Activated CD8-positive, alpha-beta T cell treated with anti-CD3 and anti-CD28 coated beads for 36 hours (primary cell): ENCODE results near the gene IFRD2. TPM values are rescaled to one million over a fixed set of nuclear protein-coding genes. Genes with fewer than 3 reads are reported as not detected.
A peak's percentile ranks its signal among the peaks of the same experiment; 100 is the strongest.

Source experiments
- ATAC-seq: fragments of 200-7000 bp; cut with Tn5 transposase; one replicate; pipeline ENCODE4 v1.10.0; 2021; ENCODE audit warnings: mild to moderate bottlenecking, moderate library complexity
- CTCF ChIA-PET: fragments of 350-600 bp; sonication (Branson Sonifier 250); formaldehyde crosslinking; loops from one replicate; lab custom pipeline; 2021; ENCODE audit warnings: antibody characterized with exemption; lab: Charles Lee
- POLR2A ChIA-PET: fragments of 350-600 bp; sonication (Branson Sonifier 250); formaldehyde crosslinking; loops from one replicate; lab custom pipeline; 2021; ENCODE audit warnings: antibody characterized with exemption; lab: Charles Lee
- DNase-seq: peaks from one replicate; pipeline ENCODE4 v3.0.0-alpha.2; 2020
- H3K27ac Mint-ChIP-seq: one replicate; pipeline ENCODE4 v1.8.0; 2021; ENCODE audit warnings: mild to moderate bottlenecking, mixed read lengths
- H3K27me3 Mint-ChIP-seq: one replicate; pipeline ENCODE4 v1.8.0; 2021; ENCODE audit warnings: mixed read lengths
- H3K36me3 Mint-ChIP-seq: one replicate; pipeline ENCODE4 v1.8.0; 2021; ENCODE audit warnings: low read depth, mixed read lengths
- H3K4me1 Mint-ChIP-seq: one replicate; pipeline ENCODE4 v1.8.0; 2021; ENCODE audit warnings: low read depth, mixed read lengths
- H3K4me3 Mint-ChIP-seq: one replicate; pipeline ENCODE4 v1.8.0; 2021; ENCODE audit warnings: mild to moderate bottlenecking, moderate library complexity, mixed read lengths
- H3K9me3 Mint-ChIP-seq: one replicate; pipeline ENCODE4 v1.8.0; 2021; ENCODE audit warnings: mixed read lengths
- intact Hi-C: fragments of 100-400 bp; cut with micrococcal nuclease; formaldehyde crosslinking; loops from one replicate; pipeline ENCODE4 v1.10.0; 2022
- total RNA-seq, 2 experiments: library from RNA; stranded (reverse); gene quantifications; one replicate each; pipeline ENCODE4 v1.2.3, GENCODE V29; 2021
- TF ChIP-seq, protein P1 (sequence below): fragments of 200-600 bp; IDR thresholded peaks from one replicate; pipeline ENCODE4 v1.8.0; 2022; ENCODE audit warnings: antibody characterized with exemption, mild to moderate bottlenecking

Gene IFRD2
- total RNA-seq, 2 experiments from 2014 or later, result 132 to 133 TPM

DNA sequence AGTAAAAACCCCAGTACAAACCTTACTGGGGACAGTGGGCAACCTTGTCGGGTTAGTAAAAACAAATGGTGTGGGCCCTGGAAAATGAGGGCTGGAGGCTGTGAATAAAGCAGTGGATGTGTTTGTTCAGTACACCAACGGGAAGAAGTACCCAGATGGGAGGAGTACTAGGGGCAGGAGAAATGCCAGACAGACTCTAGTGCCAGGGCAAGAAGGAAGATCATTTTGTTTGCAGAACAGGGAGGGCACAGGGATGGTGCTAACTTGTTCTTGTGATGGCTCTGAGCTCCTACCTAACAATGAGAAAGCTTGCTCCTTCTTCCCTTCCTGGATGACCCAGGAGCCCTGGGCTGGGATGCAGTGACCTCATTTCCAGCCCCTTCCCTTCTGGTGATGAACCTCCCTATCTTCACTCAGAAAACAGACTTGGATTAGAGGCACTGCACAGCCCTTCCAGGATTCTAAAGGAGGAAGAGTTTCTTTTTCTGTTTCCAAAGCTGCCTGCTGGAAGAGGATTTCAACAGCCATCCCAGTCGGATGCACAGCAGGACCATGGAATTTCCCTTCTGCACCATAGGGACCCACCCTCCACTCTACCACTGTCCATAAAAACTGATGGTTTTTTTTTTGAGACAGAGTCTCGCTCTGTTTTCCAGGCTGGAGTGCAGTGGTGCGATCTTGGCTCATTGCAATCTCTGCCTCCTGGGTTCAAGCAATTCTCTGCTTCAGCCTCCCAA is 42.3 kb upstream of the IFRD2 start:
- no peaks in the 10 kb centered on the region for H3K9me3 Mint-ChIP-seq
- DNase-seq, result no peak
- peaks cover 36% of the 10 kb centered on the region for H3K4me1 Mint-ChIP-seq
- POLR2A ChIA-PET, result interaction anchor here (0.6 to 12.3 kb wide), 5 partner anchors 14 to 67 kb away, joined by 3 to 137 read pairs (median 4); partner anchors contain the start of genes CYB561D2, HYAL2, HYAL3 and NAA80
- H3K27me3 Mint-ChIP-seq, result no peaks in the 10 kb centered on the region
- peaks cover 80% of the 10 kb centered on the region for H3K36me3 Mint-ChIP-seq
- ATAC-seq, result no peak
- intact Hi-C loops, result no loop called here
- H3K4me3 Mint-ChIP-seq, result peak overlapping the region; percentile 88
- peak overlapping the region; percentile 91 for H3K27ac Mint-ChIP-seq
- TF ChIP-seq, protein P1, sequence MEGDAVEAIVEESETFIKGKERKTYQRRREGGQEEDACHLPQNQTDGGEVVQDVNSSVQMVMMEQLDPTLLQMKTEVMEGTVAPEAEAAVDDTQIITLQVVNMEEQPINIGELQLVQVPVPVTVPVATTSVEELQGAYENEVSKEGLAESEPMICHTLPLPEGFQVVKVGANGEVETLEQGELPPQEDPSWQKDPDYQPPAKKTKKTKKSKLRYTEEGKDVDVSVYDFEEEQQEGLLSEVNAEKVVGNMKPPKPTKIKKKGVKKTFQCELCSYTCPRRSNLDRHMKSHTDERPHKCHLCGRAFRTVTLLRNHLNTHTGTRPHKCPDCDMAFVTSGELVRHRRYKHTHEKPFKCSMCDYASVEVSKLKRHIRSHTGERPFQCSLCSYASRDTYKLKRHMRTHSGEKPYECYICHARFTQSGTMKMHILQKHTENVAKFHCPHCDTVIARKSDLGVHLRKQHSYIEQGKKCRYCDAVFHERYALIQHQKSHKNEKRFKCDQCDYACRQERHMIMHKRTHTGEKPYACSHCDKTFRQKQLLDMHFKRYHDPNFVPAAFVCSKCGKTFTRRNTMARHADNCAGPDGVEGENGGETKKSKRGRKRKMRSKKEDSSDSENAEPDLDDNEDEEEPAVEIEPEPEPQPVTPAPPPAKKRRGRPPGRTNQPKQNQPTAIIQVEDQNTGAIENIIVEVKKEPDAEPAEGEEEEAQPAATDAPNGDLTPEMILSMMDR, result no peak
- CTCF ChIA-PET, result interaction anchor here (1.4 to 6.1 kb wide), 3 partner anchors 11 to 109 kb away, joined by 3 to 40 read pairs (median 8); partner anchors contain the start of gene HYAL2

DNA sequence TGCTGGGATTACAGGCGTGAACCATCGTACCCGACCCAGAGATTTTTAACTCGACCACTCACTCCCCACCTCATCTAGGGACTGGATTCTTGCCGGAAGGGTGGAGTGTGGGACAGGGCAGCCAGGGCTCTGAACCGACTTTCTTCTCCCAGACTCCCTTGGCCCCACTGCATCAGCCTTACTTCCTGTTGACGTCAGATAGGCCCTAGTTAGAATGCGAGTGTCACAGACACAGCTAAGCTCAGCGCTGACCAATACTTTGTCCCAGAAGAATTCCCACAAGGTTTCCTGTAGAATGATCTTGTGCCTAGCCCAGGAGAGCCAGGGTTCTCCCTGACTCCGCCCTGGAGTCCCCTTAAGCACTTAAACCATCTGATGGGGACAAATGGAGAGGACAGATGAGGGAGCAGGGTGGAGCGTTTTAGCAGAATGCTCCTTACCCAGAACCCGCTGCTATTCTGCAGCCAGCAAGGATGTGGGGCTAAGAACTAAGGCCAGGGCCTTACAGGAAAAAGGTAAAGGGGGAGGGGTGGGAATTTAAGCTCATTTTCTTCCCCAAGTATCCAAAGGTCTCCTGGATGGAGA is 41.6 kb upstream of the IFRD2 start:
- no peaks in the 10 kb centered on the region for H3K9me3 Mint-ChIP-seq
- POLR2A ChIA-PET, result interaction anchor here (0.7 to 12.3 kb wide), 3 partner anchors 14 to 35 kb away, joined by 3 to 137 read pairs (median 126); partner anchors contain the start of genes CYB561D2, HYAL2, HYAL3 and NAA80
- H3K27me3 Mint-ChIP-seq, result no peaks in the 10 kb centered on the region

DNA sequence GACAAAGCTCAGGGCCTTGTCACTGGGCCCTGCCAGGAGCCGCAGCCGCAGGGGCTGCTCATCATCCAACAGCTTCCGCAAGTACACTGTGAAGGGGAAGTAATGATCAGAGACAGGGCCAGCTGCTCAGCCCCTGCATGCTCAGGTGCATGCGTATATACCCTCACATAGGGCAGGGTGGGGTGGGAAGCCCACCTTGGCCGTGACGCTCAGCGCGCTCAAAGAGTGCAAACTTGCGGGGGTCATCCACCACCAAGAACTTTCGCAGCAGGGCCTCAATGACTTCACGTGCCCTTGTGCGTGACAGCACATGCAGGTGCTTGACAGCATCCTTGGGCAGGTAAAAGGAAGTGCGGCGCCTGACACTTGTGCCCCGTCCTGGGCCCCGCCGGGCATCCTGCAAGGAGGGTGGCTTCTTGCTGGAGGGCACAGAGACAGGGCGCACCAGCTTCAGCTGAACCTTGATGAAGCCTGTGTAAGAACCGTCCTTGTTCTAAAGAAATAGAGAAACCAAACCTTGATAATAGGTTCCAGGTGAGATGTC is 39.2 kb upstream of the IFRD2 start:
- no peak for ATAC-seq
- CTCF ChIA-PET, result no interaction called here
- no peak overlapping the region for H3K27ac Mint-ChIP-seq
- H3K36me3 Mint-ChIP-seq, result peaks cover 60% of the 10 kb centered on the region
- peaks cover 40% of the 10 kb centered on the region for H3K4me1 Mint-ChIP-seq
- no peak for DNase-seq
- TF ChIP-seq, protein P1, result no peak
- no peaks in the 10 kb centered on the region for H3K27me3 Mint-ChIP-seq
- POLR2A ChIA-PET, result interaction anchor here (0.6 to 10.9 kb wide), 5 partner anchors 9 to 257 kb away, joined by 3 to 126 read pairs (median 5); partner anchors contain the start of genes HYAL2, HYAL3, NAA80 and RASSF1
- no peaks in the 10 kb centered on the region for H3K9me3 Mint-ChIP-seq
- H3K4me3 Mint-ChIP-seq, result no peak overlapping the region
- intact Hi-C loops, result no loop called here

More for the DNA sequence above, 41.6 kb upstream of the IFRD2 start:
- peak overlapping the region; percentile 91 for H3K27ac Mint-ChIP-seq
- ATAC-seq (no peak), DNase-seq (no peak)
- H3K4me1 Mint-ChIP-seq, result peaks cover 32% of the 10 kb centered on the region
- TF ChIP-seq, protein P1, result no peak
- CTCF ChIA-PET, result interaction anchor here (1.4 to 6.1 kb wide), 3 partner anchors 10 to 108 kb away, joined by 3 to 40 read pairs (median 8); partner anchors contain the start of gene HYAL2
- H3K4me3 Mint-ChIP-seq, result peak overlapping the region; percentile 88
- H3K36me3 Mint-ChIP-seq, result peaks cover 74% of the 10 kb centered on the region
- intact Hi-C loops, result no loop called here

DNA sequence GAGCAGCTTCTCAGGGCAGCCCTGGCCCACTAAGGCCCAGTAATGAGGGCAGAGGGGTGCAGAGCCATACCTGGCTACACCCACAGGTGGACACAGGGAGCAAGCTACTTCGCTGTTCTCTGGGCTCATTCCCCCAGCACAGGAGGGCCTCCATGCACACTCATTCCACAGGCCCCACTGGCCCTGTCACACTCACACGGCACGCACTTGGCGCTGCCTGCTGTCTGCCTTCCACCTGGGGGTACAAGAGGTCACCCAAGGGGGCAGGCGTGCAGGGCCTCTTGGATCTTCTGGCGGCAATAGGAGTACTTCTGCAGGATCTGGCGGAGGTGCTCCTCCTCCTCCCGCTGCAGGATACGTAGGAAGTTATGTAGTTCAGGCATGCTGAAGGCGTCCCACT is 38.1 kb upstream of the IFRD2 start:
- POLR2A ChIA-PET, result interaction anchor here (1.0 to 10.9 kb wide), 4 partner anchors 10 to 38 kb away, joined by 3 to 126 read pairs (median 4); partner anchors contain the start of genes HYAL2, IFRD2, RASSF1 and ZMYND10
- no peak overlapping the region for H3K27ac Mint-ChIP-seq
- no peak for ATAC-seq

More for the DNA sequence above, 38.1 kb upstream of the IFRD2 start:
- intact Hi-C loops, result no loop called here
- Mint-ChIP-seq H3K4me1 (peaks cover 32% of the 10 kb centered on the region), H3K36me3 (peaks cover 49% of the 10 kb centered on the region), H3K9me3 (no peaks in the 10 kb centered on the region), H3K4me3 (no peak overlapping the region), H3K27me3 (no peaks in the 10 kb centered on the region)
- TF ChIP-seq, protein P1, result no peak
- CTCF ChIA-PET, result interaction anchor here (2.8 kb wide), 1 partner anchor 84 kb away, joined by 9 read pairs; no protein-coding TSS in a partner anchor
- no peak for DNase-seq
